Measurements from ENCODE around the gene TMEM8B. TPM values are rescaled to one million over a fixed set of nuclear protein-coding genes. Genes with fewer than 3 reads are reported as not detected.
"Not testable (repeated sequence)": the region's sequence is repeated elsewhere in the genome, so short reads cannot be mapped to it uniquely, and the experiment has no call there.

TMEM8B gene
- total RNA-seq, 3 donors from 2014 or later = 12.4 to 22.8 (median 18.9) TPM

DNA sequence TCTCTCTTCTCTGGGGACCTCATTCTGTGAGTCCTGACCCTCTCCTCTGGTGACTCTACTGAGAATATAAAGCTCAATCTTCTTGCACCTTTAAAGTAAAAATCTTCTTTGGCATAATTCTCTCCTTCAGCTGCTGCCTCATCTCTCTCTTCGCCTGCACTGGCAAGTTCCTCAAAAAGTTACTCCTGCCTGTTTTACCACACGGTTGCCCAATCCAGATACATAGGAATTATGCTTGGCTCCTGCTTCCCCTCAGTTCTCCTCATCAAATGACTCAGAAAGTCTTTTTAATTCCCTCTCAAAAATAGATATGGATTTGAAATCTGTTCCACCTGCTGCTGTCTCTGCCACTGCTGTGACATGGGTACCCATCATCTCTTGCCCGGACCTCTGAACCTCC, 62.6 kb downstream of the TMEM8B start:
- H3K4me3 ChIP-seq = no peak overlapping the region
- ATAC-seq = no peak

DNA sequence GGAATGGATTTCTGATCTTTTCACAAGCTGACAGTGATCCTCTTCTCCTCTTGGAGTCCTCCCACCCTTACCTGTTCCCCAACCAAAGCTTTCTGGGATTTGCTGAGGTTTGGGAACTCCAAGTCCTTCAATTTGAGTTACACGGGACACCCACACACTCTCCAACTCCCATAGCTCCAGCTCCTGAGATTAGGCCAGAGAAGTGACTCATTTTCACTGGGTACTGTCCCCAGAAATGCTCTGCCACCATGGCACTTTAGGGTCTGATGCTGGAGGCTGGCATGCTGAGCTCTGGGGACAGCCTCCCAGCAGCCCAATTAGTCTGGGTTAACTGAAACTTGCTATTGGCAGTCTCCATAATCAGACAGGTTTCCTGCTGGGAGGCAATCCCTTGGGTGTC, 63.0 kb downstream of the TMEM8B start:
- intact Hi-C loops (cut with DNase I, micrococcal nuclease) = loop anchor here (10.0 kb wide), 2 partner anchors 123 to 133 kb away; no protein-coding TSS in a partner anchor
- TF ChIP-seq, protein P1, sequence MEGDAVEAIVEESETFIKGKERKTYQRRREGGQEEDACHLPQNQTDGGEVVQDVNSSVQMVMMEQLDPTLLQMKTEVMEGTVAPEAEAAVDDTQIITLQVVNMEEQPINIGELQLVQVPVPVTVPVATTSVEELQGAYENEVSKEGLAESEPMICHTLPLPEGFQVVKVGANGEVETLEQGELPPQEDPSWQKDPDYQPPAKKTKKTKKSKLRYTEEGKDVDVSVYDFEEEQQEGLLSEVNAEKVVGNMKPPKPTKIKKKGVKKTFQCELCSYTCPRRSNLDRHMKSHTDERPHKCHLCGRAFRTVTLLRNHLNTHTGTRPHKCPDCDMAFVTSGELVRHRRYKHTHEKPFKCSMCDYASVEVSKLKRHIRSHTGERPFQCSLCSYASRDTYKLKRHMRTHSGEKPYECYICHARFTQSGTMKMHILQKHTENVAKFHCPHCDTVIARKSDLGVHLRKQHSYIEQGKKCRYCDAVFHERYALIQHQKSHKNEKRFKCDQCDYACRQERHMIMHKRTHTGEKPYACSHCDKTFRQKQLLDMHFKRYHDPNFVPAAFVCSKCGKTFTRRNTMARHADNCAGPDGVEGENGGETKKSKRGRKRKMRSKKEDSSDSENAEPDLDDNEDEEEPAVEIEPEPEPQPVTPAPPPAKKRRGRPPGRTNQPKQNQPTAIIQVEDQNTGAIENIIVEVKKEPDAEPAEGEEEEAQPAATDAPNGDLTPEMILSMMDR (IDR thresholded peaks at IDR 0.05) = no peak

More for the DNA sequence above, 62.6 kb downstream of the TMEM8B start:
- Histone ChIP-seq H3K36me3 (ENCODE audit: low read depth) (no peaks in the 10 kb centered on the region), H3K4me1 (ENCODE audit: low read depth) (no peaks in the 10 kb centered on the region), H3K9me3 (no peaks in the 10 kb centered on the region)
- intact Hi-C loops (cut with DNase I, micrococcal nuclease) = loop anchor here (10.0 kb wide), 2 partner anchors 123 to 133 kb away; no protein-coding TSS in a partner anchor
- TF ChIP-seq, protein P1 (IDR thresholded peaks at IDR 0.05) = no peak
- no peak for DNase-seq

DNA sequence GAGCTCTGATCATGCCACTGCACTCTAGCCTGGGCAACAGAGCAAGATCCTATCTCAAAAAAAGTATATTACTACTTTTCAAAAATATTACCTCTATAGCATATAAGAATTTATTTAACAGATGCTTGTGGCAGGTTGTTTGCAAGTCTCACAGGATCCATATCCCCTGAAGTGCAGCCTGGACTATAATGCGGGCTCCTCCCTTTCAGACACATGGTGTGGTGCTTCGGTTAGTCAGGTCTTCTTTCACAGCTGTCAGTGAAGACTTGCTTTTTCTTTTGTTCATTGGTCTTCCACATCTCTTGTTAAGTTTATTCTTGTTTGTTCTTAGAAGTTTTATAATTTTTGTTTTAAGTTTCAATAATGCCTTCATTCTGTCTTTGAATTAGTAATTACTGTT, 67.5 kb downstream of the TMEM8B start:
- H3K4me1 ChIP-seq (ENCODE audit: low read depth) = no peaks in the 10 kb centered on the region
- ATAC-seq = no peak
- H3K36me3 ChIP-seq (ENCODE audit: low read depth) = no peaks in the 10 kb centered on the region
- H3K9me3 ChIP-seq = no peaks in the 10 kb centered on the region
- H3K4me3 ChIP-seq = no peak overlapping the region
- no peak for DNase-seq
- intact Hi-C loops (cut with DNase I, micrococcal nuclease) = loop anchor here (10.0 kb wide), 2 partner anchors 118 to 128 kb away; no protein-coding TSS in a partner anchor
- TF ChIP-seq, protein P1 (IDR thresholded peaks at IDR 0.05) = no peak

More for the DNA sequence above, 63.0 kb downstream of the TMEM8B start:
- no peaks in the 10 kb centered on the region for H3K4me1 ChIP-seq (ENCODE audit: low read depth)
- no peak for ATAC-seq
- no peak overlapping the region for H3K4me3 ChIP-seq
- H3K9me3 ChIP-seq = no peaks in the 10 kb centered on the region
- H3K36me3 ChIP-seq (ENCODE audit: low read depth) = no peaks in the 10 kb centered on the region
- DNase-seq = no peak

DNA sequence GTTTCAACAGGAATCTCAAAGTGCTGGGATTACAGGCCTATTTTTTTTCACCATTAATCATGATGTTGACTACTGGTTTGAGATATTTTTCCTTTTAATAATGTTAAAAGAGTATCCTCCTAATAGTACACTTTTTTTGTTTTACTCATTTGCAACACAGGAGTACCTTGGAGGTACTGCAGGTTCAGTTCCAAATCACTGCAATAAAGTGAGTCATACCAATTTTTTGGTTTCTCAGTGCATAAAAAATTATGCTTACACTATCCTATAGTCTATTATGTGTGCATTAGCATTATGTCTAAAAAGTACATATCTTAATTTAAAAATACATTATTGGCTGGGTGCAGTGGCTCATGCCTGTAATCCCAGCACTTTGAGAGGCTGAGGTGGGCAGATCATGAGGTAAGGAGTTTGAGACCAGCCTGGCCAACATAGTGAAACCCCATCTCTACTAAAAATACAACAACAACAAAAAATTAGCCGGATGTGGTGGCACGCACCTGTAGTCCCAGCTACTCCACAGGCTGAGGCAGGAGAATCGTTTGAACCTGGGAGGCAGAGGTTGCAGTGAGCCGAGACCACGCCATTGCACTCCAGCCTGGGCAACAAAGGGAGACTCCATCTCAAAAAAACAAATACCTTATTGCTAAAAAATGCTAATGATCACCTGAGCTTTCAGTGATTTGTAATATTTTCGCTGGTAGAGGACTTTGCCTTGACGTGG, 68.5 kb downstream of the TMEM8B start:
- intact Hi-C loops (cut with DNase I, micrococcal nuclease) = loop anchor here (10.0 kb wide), 2 partner anchors 117 to 127 kb away; no protein-coding TSS in a partner anchor
- not testable (repeated sequence) for H3K4me1 ChIP-seq (ENCODE audit: low read depth); H3K4me3 ChIP-seq; H3K36me3 ChIP-seq (ENCODE audit: low read depth); DNase-seq; H3K9me3 ChIP-seq; ATAC-seq

DNA sequence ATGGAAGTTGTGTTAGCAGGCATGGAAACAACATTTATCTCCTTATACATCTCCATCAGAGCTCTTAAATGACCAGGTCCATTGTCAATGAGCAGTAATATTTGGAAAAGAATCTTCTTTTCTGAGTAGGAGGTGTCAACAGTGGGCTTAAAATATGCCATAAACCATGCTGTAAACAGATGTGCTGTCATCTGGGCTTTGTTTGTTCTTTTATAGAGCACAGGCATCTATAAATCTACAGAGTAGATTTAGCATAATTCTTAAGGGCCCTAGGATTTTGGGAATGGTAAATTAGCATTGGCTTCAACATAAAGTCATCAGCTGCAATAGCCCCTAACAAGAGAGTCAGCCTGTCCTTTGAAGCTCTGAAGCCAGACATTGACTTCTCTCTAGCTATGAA, 69.3 kb downstream of the TMEM8B start:
- intact Hi-C loops (cut with DNase I, micrococcal nuclease) = loop anchor here (10.0 kb wide), 2 partner anchors 116 to 126 kb away; no protein-coding TSS in a partner anchor
- Histone ChIP-seq H3K4me3 (no peak overlapping the region), H3K4me1 (ENCODE audit: low read depth) (peaks cover 5% of the 10 kb centered on the region), H3K9me3 (no peaks in the 10 kb centered on the region), H3K36me3 (ENCODE audit: low read depth) (no peaks in the 10 kb centered on the region)
- DNase-seq = no peak
- no peak for ATAC-seq
- TF ChIP-seq, protein P1 (IDR thresholded peaks at IDR 0.05) = no peak

DNA sequence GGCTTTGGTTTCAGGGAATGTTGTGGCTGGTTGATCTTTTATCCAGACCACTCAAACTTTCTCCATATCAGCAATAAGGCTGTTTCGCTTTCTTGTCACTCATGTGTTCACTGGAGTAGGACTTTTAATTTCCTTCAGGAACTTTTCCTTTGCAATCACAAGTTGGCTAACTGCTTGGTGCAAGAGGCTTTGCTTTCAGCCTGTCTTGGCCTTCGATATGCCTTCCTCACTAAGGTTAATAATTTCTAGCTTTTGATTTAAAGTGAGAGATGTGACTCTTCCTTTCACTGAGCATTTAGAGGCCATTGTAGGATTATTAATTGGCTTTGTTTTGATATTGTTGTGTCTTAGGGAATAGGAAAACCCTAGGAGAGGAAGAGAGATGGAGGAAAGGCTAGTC, 70.0 kb downstream of the TMEM8B start:
- H3K36me3 ChIP-seq (ENCODE audit: low read depth) = no peaks in the 10 kb centered on the region
- DNase-seq = no peak
- no peaks in the 10 kb centered on the region for H3K9me3 ChIP-seq
- intact Hi-C loops (cut with DNase I, micrococcal nuclease) = loop anchor here (10.0 kb wide), 2 partner anchors 116 to 126 kb away; no protein-coding TSS in a partner anchor
- TF ChIP-seq, protein P1 (IDR thresholded peaks at IDR 0.05) = no peak
- H3K4me1 ChIP-seq (ENCODE audit: low read depth) = peaks cover 5% of the 10 kb centered on the region
- ATAC-seq = no peak
- no peak overlapping the region for H3K4me3 ChIP-seq

All from mucosa of descending colon (tissue), 3 donors.